H9 (cell line): ENCODE measurements around the gene FCER1G. TPM values are rescaled to one million over a fixed set of nuclear protein-coding genes. Genes with fewer than 3 reads are reported as not detected.

Experiments
- DNase-seq: peaks from one replicate; pipeline ENCODE4 v3.0.0-alpha.2; 2017
- H2AFZ ChIP-seq: one replicate; pipeline ENCODE4 v1.6.1; 2013; ENCODE audit warnings: mild to moderate bottlenecking, low read length, control low read depth, moderate library complexity
- H2AK5ac ChIP-seq: 2 replicates; pipeline ENCODE4 v1.6.1; 2013; ENCODE audit warnings: low read length, control low read depth, mixed read lengths; ENCODE audit not compliant: insufficient read length
- H2BK120ac ChIP-seq: one replicate; pipeline ENCODE4 v1.6.1; 2013; ENCODE audit warnings: low read depth, mild to moderate bottlenecking, low read length, control low read depth, inconsistent platforms; ENCODE audit not compliant: poor library complexity, severe bottlenecking
- H2BK12ac ChIP-seq: 2 replicates; pipeline ENCODE4 v1.6.1; 2013; ENCODE audit warnings: low read length, control low read depth, mixed read lengths, low read depth; ENCODE audit not compliant: insufficient read length
- H2BK15ac ChIP-seq: 2 replicates; pipeline ENCODE4 v1.6.1; 2013; ENCODE audit warnings: low read depth, low read length, control low read depth
- H2BK20ac ChIP-seq: one replicate; pipeline ENCODE4 v1.6.1; 2013; ENCODE audit warnings: low read depth, mild to moderate bottlenecking, low read length, control low read depth, inconsistent platforms; ENCODE audit not compliant: poor library complexity, severe bottlenecking
- H2BK5ac ChIP-seq: 2 replicates; pipeline ENCODE4 v1.6.1; 2013; ENCODE audit warnings: low read length, control low read depth, mixed read lengths; ENCODE audit not compliant: insufficient read length
- H3K14ac ChIP-seq: 2 replicates; pipeline ENCODE4 v1.6.1; 2013; ENCODE audit warnings: low read length, control low read depth; ENCODE audit not compliant: insufficient read depth
- H3K18ac ChIP-seq: 2 replicates; pipeline ENCODE4 v1.6.1; 2013; ENCODE audit warnings: low read depth, mild to moderate bottlenecking, mixed read lengths, low read length, control low read depth; ENCODE audit not compliant: insufficient read length
- H3K23ac ChIP-seq: 2 replicates; pipeline ENCODE4 v1.6.1; 2013; ENCODE audit warnings: low read length, control low read depth, mixed read lengths, low read depth; ENCODE audit not compliant: insufficient read length
- H3K23me2 ChIP-seq: 2 replicates; pipeline ENCODE4 v1.6.1; 2013; ENCODE audit warnings: low read depth, mild to moderate bottlenecking, mixed read lengths, low read length, control low read depth; ENCODE audit not compliant: insufficient read length, poor library complexity, severe bottlenecking
- H3K27ac ChIP-seq: 2 replicates; pipeline ENCODE4 v1.5.1; 2013; ENCODE audit warnings: low read length, control low read depth, mixed read lengths, low read depth; ENCODE audit not compliant: insufficient read length
- H3K27me3 ChIP-seq: 2 replicates; pipeline ENCODE4 v1.6.1; 2013; ENCODE audit warnings: low read length, control low read depth, inconsistent platforms; ENCODE audit not compliant: insufficient read depth
- H3K4ac ChIP-seq: 2 replicates; pipeline ENCODE4 v1.6.1; 2013; ENCODE audit warnings: low read depth, mild to moderate bottlenecking, control low read depth, inconsistent platforms, low read length, moderate library complexity
- H3K4me1 ChIP-seq: 2 replicates; pipeline ENCODE4 v1.6.1; 2013; ENCODE audit warnings: low read length, control low read depth, inconsistent platforms; ENCODE audit not compliant: insufficient read depth
- H3K4me2 ChIP-seq: 2 replicates; pipeline ENCODE4 v1.6.1; 2013; ENCODE audit warnings: low read length, control low read depth, mixed read lengths; ENCODE audit not compliant: insufficient read length, insufficient read depth
- H3K56ac ChIP-seq: 2 replicates; pipeline ENCODE4 v1.6.1; 2013; ENCODE audit warnings: low read depth, mild to moderate bottlenecking, mixed read lengths, low read length, control low read depth; ENCODE audit not compliant: insufficient read length
- H3K79me1 ChIP-seq: 2 replicates; pipeline ENCODE4 v1.6.1; 2013; ENCODE audit warnings: low read depth, mild to moderate bottlenecking, moderate library complexity, low read length, control low read depth, inconsistent platforms; ENCODE audit not compliant: insufficient read depth, poor library complexity, severe bottlenecking
- H3K79me2 ChIP-seq: 2 replicates; pipeline ENCODE4 v1.6.1; 2013; ENCODE audit warnings: low read length, control low read depth, inconsistent platforms; ENCODE audit not compliant: insufficient read depth
- H3K9ac ChIP-seq: 2 replicates; pipeline ENCODE4 v1.6.1; 2013; ENCODE audit warnings: low read length, control low read depth, mixed read lengths; ENCODE audit not compliant: insufficient read length; ENCODE audit errors: extremely low read depth
- H3K9me3 ChIP-seq: one replicate; pipeline ENCODE4 v1.6.1; 2013; ENCODE audit warnings: low read depth, low read length, inconsistent platforms; ENCODE audit not compliant: control insufficient read depth
- H3T11ph ChIP-seq: one replicate; pipeline ENCODE4 v1.6.1; 2013; ENCODE audit warnings: mild to moderate bottlenecking, low read length, control low read depth, inconsistent platforms
- H4K20me1 ChIP-seq: one replicate; pipeline ENCODE4 v1.6.1; 2013; ENCODE audit not compliant: control insufficient read depth, insufficient read length, insufficient read depth
- H4K5ac ChIP-seq: 2 replicates; pipeline ENCODE4 v1.6.1; 2013; ENCODE audit warnings: low read depth, mild to moderate bottlenecking, mixed read lengths, low read length, control low read depth; ENCODE audit not compliant: insufficient read length
- H4K8ac ChIP-seq: replicated peaks from 2 replicates; pipeline ENCODE4 v1.6.1; 2013; ENCODE audit warnings: low read length, control low read depth, mixed read lengths, low read depth; ENCODE audit not compliant: insufficient read length
- H4K91ac ChIP-seq: 2 replicates; pipeline ENCODE4 v1.6.1; 2013; ENCODE audit warnings: low read depth, mild to moderate bottlenecking, moderate library complexity, mixed read lengths, low read length, control low read depth; ENCODE audit not compliant: insufficient read length
- H3K27ac Mint-ChIP-seq, 3 experiments: 2 replicates in 2 of 3; 3 replicates in 1 of 3; pipeline ENCODE4 v1.8.0; 2020 to 2021; ENCODE audit warnings: mixed read lengths in 3 of 3, mild to moderate bottlenecking in 1 of 3, moderate library complexity in 1 of 3
- H3K27me3 Mint-ChIP-seq: 2 replicates; pipeline ENCODE4 v1.8.0; 2021; ENCODE audit warnings: low read depth, mild to moderate bottlenecking, moderate library complexity, mixed read lengths
- H3K36me3 Mint-ChIP-seq, 3 experiments: 2 replicates in 2 of 3; 3 replicates in 1 of 3; pipeline ENCODE4 v1.8.0; 2020 to 2021; ENCODE audit warnings: low read depth in 3 of 3, mixed read lengths in 3 of 3; ENCODE audit not compliant: insufficient read depth in 1 of 3
- H3K4me1 Mint-ChIP-seq, 2 experiments: 2 replicates each; pipeline ENCODE4 v1.8.0; 2020; ENCODE audit warnings: mixed read lengths in 2 of 2
- H3K4me3 Mint-ChIP-seq, 2 experiments: 2 replicates in 1 of 2; 3 replicates in 1 of 2; pipeline ENCODE4 v1.8.0; 2020 to 2021; ENCODE audit warnings: mild to moderate bottlenecking in 2 of 2, mixed read lengths in 2 of 2, moderate library complexity in 1 of 2
- H3K9me3 Mint-ChIP-seq, 2 experiments: 2 replicates in 1 of 2; 3 replicates in 1 of 2; pipeline ENCODE4 v1.8.0; 2020; ENCODE audit warnings: mild to moderate bottlenecking in 2 of 2, mixed read lengths in 2 of 2, moderate library complexity in 1 of 2
- CTCF ChIP-seq: fragments of 200-600 bp; sonication (generic); conservative IDR thresholded peaks from 3 replicates; pipeline ENCODE4 v1.8.0; 2021; ENCODE audit warnings: antibody characterized with exemption, mild to moderate bottlenecking
- WGBS: extraction: QIAGEN DNeasy Blood & Tissue Kit; methylation state at CpG from one replicate; pipeline ENCODE4 v1.1.7; 2013; ENCODE audit warnings: missing lambda C conversion rate, low lambda C conversion rate, mixed read lengths; ENCODE audit not compliant: insufficient read length; ENCODE audit errors: extremely low coverage; 5-methylcytosine and 5-hydroxymethylcytosine counted together
- total RNA-seq: library from RNA; stranded (reverse); gene quantifications from 2 replicates; pipeline ENCODE4 v1.2.1, GENCODE V29; 2021

The FCER1G gene
- total RNA-seq, 1 experiment from 2014 or later: 0.90 TPM

DNA sequence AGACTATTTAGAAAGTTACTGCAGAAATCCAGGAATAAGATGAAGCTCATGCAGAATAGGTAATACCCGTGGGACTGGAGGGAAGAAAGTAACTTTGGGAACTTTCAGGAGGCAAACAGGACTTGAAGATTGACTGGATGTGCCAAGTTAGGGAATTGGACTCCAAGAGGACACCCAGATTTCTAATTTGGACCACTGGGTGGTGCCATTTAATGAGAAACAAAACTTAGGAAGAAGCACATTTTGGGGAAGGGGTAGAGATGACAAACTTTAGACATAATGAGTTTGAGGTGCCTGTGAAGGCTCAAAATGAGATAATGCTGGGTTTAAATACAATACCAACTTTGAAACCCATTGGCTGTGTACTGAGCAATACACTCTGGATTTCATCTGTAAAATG lies 34.5 kb upstream of the FCER1G start:
- H2AK5ac ChIP-seq: no peak overlapping the region
- no peak overlapping the region for H2BK120ac ChIP-seq
- no peak overlapping the region for H2BK15ac ChIP-seq
- no peak overlapping the region for H3K56ac ChIP-seq
- no peak overlapping the region for H3T11ph ChIP-seq
- Mint-ChIP-seq H3K4me1 (peaks cover 24 to 27% of the 10 kb centered on the region in 2 experiments), H3K27me3 (peaks cover 5% of the 10 kb centered on the region), H3K4me3 (no peak overlapping the region), H3K27ac (no peak overlapping the region), H3K36me3 (peaks cover 0 to 6% (median 2%) of the 10 kb centered on the region in 3 experiments; a peak in 5 of 7 replicates), H3K9me3 (no peaks in the 10 kb centered on the region)
- H2BK12ac ChIP-seq: no peak overlapping the region
- H4K5ac ChIP-seq: no peak overlapping the region
- H3K9me3 ChIP-seq: no peaks in the 10 kb centered on the region
- WGBS: no CpG with 5 or more reads among the region's 1 CpG
- no peak overlapping the region for H3K23ac ChIP-seq
- H3K14ac ChIP-seq: no peak overlapping the region
- H3K9ac ChIP-seq: no peak overlapping the region
- H2AFZ ChIP-seq: no peak overlapping the region
- H3K27ac ChIP-seq: no peak overlapping the region
- H4K20me1 ChIP-seq: peaks cover 3% of the 10 kb centered on the region
- no peak overlapping the region for H2BK20ac ChIP-seq
- H3K27me3 ChIP-seq: no peaks in the 10 kb centered on the region
- TF ChIP-seq CTCF: peak; percentile 60; the same call in 2 of the 3 replicates
- H3K4ac ChIP-seq: no peak overlapping the region
- no peak overlapping the region for H3K4me2 ChIP-seq
- peaks cover 6% of the 10 kb centered on the region for H3K23me2 ChIP-seq
- no peak overlapping the region for H2BK5ac ChIP-seq
- H3K79me1 ChIP-seq: no peaks in the 10 kb centered on the region
- no peak for DNase-seq
- no peaks in the 10 kb centered on the region; the same call in 1 of the 2 replicates for H3K4me1 ChIP-seq
- no peak overlapping the region for H4K91ac ChIP-seq
- H3K79me2 ChIP-seq: no peaks in the 10 kb centered on the region
- H3K18ac ChIP-seq: no peak overlapping the region
- no peak overlapping the region for H4K8ac ChIP-seq
